HG02678 (cell line): ENCODE results near the gene COX10.
"Not testable (repeated sequence)": the region's sequence is repeated elsewhere in the genome, so short reads cannot be mapped to it uniquely, and the experiment has no call there.

Experiments
- ATAC-seq: cut with Tn5 transposase; IDR thresholded peaks from one replicate; pipeline ENCODE4 v1.9.1; 2021; ENCODE audit warnings: mild to moderate bottlenecking, moderate library complexity; ENCODE audit not compliant: unreplicated experiment

The COX10 gene

GRCh38 chr17:14202388-14203166, 133.3 kb downstream of the COX10 start:
- ATAC-seq = no peak

DNA sequence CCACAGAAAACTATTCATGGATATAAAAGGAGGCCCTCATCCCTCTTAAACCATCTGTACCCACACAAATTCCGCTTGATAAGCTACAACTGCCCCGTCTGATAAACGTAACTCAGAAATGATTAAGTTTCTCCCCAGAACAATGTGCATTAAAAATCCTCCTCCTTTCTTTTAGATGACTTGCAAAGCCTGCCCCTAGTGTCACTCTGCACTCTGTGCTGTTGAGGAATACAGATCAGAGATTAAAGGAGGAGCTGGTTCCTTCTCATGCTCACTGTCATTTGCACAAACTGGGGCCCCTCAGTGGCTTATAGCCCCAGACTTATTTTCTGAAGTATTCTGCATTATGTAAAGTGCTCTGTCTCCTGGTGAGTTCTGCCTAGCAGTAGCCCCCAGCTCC, 134.1 kb downstream of the COX10 start:
- ATAC-seq = no peak

GRCh38 chr17:14204084-14204483, 134.8 kb downstream of the COX10 start:
- ATAC-seq = no peak

- no peak for ATAC-seq
Measured at GRCh38 chr17:14204546-14204945, 135.2 kb downstream of the COX10 start.

DNA sequence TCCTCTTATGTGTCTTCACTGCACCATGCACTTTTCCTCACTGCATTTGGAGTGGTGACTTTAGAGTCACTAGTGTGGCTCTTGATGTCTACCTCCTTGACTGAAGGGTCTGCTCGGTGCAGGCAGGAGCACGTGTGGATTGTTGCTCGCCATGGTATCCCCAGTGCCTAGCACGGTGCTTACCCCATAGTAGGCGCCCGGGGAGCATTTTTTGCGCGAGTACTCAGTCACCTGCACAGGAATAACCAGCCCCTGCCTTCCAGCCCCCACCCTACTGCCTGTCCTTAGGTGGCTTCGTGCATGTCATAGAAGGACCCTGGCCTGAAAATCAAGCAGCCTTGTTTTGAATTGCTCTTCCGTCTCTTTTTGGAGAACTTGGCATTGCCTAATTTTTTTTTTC, 136.1 kb downstream of the COX10 start:
- no peak for ATAC-seq

DNA sequence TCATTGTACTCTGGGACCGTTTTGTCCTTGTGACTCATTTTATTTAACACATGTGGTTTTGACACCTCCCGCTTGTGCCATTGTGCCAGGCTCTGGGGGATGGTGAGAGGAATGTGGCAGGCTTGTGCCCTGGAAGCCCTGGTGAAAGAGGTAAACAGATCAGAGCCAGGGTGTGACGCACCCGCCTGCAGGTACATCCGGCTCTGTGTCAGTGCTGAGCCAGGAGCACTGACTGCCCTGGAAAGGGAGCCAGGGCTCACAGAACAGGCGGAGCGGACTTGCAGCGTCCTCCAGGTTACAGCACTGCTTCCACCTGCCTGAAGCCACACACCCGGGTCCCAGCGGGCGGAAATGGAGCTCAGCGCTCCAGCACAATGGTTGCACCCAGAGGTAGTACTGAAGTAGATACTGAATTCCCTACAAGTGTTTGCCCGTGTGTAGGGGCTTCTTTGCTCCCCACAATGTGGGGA, 136.7 kb downstream of the COX10 start:
- ATAC-seq = no peak

DNA sequence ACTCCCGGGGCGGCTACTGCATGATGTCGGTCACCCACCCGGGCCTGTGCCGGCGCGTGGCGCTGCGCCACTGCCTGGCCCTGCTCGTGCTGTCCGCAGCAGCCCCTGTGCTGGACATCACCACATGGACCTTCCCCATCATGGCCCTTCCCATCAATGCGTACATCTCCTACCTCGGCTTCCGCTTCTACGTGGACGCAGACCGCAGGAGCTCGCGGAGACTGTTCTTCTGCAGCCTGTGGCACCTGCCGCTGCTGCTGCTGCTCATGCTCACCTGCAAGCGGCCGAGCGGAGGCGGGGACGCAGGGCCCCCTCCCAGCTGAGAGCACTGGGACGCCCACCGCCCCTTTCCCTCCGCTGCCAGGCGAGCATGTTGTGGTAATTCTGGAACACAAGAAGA, 137.6 kb downstream of the COX10 start:
- ATAC-seq = no peak

DNA sequence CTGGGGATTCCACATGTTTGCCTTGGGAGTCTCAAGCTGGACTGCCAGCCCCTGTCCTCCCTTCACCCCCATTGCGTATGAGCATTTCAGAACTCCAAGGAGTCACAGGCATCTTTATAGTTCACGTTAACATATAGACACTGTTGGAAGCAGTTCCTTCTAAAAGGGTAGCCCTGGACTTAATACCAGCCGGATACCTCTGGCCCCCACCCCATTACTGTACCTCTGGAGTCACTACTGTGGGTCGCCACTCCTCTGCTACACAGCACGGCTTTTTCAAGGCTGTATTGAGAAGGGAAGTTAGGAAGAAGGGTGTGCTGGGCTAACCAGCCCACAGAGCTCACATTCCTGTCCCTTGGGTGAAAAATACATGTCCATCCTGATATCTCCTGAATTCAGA, 138.5 kb downstream of the COX10 start:
- ATAC-seq = no peak

- no peak for ATAC-seq
Measured at GRCh38 chr17:14209215-14209614, 139.9 kb downstream of the COX10 start.

DNA sequence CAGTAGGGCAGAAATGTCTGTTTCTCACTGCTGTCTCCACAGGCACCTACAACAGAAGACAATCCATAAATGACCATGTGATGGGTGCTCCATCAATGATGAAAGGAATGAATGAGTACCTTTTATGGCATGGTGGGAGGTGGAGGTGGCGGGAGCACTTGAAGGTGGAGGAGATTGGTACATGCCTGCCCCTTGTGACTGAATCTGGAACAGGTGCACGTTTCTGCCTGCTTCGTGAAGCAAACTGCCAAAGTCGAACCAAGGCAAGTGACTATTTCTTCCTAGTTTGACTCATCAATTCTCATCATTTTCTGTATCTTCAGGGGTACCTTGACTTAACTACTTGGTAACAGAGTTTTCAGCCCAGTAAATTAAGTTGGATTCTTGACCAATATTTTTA, 141.9 kb downstream of the COX10 start:
- no peak for ATAC-seq

- ATAC-seq = no peak
Measured at GRCh38 chr17:14211801-14212200, 142.5 kb downstream of the COX10 start.

GRCh38 chr17:14212401-14212800, 143.1 kb downstream of the COX10 start:
- ATAC-seq = no peak

- ATAC-seq = no peak
Measured at GRCh38 chr17:14214271-14214670, 145.0 kb downstream of the COX10 start.

- ATAC-seq = no peak
Measured at GRCh38 chr17:14222611-14223010, 153.3 kb downstream of the COX10 start.

DNA sequence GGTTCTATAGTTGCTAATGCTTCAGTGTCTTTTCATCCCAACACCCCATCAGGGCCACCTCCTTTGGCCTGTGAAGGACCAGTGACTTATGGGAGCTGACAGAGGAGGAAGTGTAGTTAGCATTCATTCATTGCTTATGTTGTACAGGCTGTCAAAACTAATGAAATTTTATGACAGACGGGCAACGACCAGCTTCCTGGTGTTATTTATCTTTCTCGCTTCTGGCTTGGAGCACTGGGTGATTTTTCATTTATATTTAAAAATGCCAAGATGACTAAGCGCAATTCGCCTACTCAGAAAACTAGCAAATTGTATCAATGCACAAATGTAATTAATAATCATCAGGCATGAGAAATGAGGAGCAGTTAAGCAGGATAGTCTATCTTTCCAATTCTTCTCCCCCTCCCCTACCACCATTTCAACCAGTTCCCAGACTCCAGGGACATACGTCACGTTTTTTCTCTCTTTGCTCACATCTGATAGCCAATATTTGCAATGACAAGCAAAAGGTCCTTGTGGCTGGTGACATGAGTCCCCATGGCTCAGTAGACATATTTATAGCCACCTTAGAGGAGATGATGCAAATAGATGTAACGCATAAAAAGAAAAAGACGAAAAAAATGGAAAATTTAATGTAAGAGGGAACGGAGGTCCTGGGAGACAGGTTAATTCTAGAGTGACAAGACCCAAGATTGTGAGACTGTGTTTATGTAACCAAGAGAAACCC, 156.1 kb downstream of the COX10 start:
- ATAC-seq = no peak

- no peak for ATAC-seq
Measured at GRCh38 chr17:14227052-14227451, 157.7 kb downstream of the COX10 start.

DNA sequence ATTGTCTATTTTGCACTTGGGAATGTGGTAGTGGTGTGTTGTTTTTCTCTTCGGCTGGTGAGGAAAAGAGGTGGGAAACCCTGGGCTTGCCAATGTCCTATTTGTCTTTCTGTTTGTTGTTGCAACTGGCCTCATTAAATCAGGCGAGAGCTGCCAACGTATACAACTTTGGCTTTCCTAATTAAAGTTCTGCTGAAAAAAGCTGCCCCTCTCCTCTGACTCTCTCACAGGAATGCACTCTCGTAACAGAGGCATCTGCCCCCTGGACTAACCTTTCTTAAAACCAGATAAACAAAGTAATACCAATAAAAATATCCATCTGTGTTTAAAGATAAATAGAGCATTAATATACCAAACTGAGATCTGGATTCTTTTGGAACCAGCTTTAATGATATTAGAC, 159.6 kb downstream of the COX10 start:
- ATAC-seq = no peak

DNA sequence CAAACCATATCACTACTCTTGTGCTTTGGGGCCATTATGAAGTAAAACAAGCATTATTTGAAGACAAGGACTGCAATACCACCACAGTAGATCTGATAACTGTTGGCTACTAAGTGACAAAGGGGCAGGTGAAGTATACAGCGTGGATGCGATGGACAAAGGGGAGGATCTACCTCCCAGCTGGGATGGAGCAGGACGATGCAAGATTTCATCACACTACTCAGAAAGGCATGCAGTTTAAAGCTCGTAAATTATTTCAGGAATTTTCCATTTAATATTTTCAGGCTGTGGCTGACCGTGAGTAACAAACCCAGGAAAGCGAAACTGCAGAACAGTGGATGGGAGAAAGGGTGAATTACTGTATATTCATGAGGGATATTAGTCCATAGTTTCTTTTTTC, 161.9 kb downstream of the COX10 start:
- ATAC-seq = not testable (repeated sequence)

GRCh38 chr17:14235047-14235446, 165.7 kb downstream of the COX10 start:
- not testable (repeated sequence) for ATAC-seq

- not testable (repeated sequence) for ATAC-seq
Measured at GRCh38 chr17:14236032-14236431, 166.7 kb downstream of the COX10 start.

DNA sequence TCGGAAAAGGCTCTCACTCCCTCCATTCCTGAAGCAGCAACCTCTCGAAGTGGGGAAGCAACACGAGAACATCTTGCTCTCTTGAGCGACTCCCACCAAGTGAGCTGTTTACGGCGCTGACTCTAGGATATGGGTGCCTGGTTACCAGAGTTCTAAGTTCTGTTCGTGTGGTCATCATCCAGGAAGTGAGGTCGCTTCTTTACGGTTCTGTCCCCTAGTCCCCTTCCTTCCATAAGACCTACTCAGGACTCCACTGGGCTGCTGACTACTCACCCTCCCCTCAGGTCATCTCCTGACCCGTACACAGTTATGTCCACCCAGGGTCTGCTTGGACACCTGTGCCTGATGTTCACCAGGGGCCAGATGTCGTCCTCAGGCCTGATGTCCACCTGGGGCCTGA, 167.5 kb downstream of the COX10 start, which contains the start of gene CDRT15:
CDRT15 (minus strand) TSS at position 101 of the 400 bp plus-strand sequence; CDS start at position 72, 29 bp downstream.
- not testable (repeated sequence) for ATAC-seq

GRCh38 chr17:14239271-14239670, 170.0 kb downstream of the COX10 start:
- not testable (repeated sequence) for ATAC-seq
